ENCODE results near the gene COLGALT1.

The COLGALT1 gene

GRCh38 chr19:17532557-17532956 lies 22.9 kb upstream of the COLGALT1 start:
- H3K4me1 ChIP-seq (ENCODE audit: control insufficient read depth, insufficient read depth, low read length): no peaks in the 10 kb centered on the region; the same call in 1 of the 2 replicates
- no peak overlapping the region for H3K27ac ChIP-seq (ENCODE audit: extremely low read depth, low read depth, low read length)
- H3K36me3 ChIP-seq (ENCODE audit: control insufficient read depth in 2 of 2, insufficient read depth in 1 of 2, low read length in 2 of 2): no peaks in the 10 kb centered on the region
- no peaks in the 10 kb centered on the region for H3K9me3 ChIP-seq (ENCODE audit: control insufficient read depth, insufficient read depth, low read depth, low read length)
- CTCF ChIA-PET: interaction anchor here (1.0 kb wide), 1 partner anchor 36 kb away, joined by 5 read pairs; no protein-coding TSS in a partner anchor
- POLR2A ChIA-PET: interaction anchor here (0.6 kb wide), 1 partner anchor 22 kb away, joined by 8 read pairs; no protein-coding TSS in a partner anchor
- TF ChIP-seq ZNF366 (tag by site-specific recombination; conservative IDR thresholded peaks at IDR 0.05) (0 out of 2 replicates have a peak, but pooled peaks have one; percentile 14), ZNF184 (tag by site-specific recombination; IDR thresholded peaks at IDR 0.05) (no peak), PRDM1 (tag by site-specific recombination; IDR thresholded peaks at IDR 0.05) (peak; percentile 57)
- no peak overlapping the region for H3K4me3 ChIP-seq (ENCODE audit: low read depth, low read length)

DNA sequence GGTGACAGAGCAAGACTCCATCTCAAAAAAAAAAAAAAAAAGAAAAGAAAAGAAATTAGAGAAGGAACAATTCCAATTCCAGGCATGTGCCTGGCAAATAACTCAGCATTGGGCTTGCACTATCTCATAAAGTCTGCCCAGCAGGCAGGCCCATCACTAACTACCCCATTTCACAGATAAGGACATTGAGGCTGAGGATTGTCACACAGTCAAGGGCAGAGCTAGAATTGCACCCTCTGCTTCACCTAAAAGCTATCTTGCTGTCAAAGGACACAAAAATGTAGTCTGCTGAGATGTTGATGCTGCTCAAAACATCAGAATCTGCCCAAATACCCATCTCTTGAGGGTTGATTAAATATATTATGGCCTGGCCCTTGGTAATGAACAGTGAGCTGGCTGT lies 20.7 kb upstream of the COLGALT1 start:
- ChIA-PET POLR2A (interaction anchor here (0.7 kb wide), 1 partner anchor 523 kb away, joined by 4 read pairs; no protein-coding TSS in a partner anchor), CTCF (interaction anchor here (0.6 to 1.2 kb wide), 3 partner anchors 39 to 379 kb away, joined by 3 to 4 read pairs (median 3); no protein-coding TSS in a partner anchor)
- Histone ChIP-seq H3K9me3 (ENCODE audit: control insufficient read depth, insufficient read depth, low read depth, low read length) (no peaks in the 10 kb centered on the region), H3K36me3 (ENCODE audit: control insufficient read depth in 2 of 2, insufficient read depth in 1 of 2, low read length in 2 of 2) (no peaks in the 10 kb centered on the region), H3K4me3 (ENCODE audit: low read depth, low read length) (no peak overlapping the region), H3K4me1 (ENCODE audit: control insufficient read depth, insufficient read depth, low read length) (no peaks in the 10 kb centered on the region; the same call in 1 of the 2 replicates), H3K27ac (ENCODE audit: extremely low read depth, low read depth, low read length) (no peak overlapping the region)
- TF ChIP-seq ZSCAN4 (tag by site-specific recombination; IDR thresholded peaks at IDR 0.05) (no peak), ZNF561 (tag by site-specific recombination; IDR thresholded peaks at IDR 0.05; ENCODE audit: borderline replicate concordance) (no peak), ZNF433 (tag by site-specific recombination; IDR thresholded peaks at IDR 0.05; ENCODE audit: low read depth) (no peak)
- TF ChIP-seq, protein P1, sequence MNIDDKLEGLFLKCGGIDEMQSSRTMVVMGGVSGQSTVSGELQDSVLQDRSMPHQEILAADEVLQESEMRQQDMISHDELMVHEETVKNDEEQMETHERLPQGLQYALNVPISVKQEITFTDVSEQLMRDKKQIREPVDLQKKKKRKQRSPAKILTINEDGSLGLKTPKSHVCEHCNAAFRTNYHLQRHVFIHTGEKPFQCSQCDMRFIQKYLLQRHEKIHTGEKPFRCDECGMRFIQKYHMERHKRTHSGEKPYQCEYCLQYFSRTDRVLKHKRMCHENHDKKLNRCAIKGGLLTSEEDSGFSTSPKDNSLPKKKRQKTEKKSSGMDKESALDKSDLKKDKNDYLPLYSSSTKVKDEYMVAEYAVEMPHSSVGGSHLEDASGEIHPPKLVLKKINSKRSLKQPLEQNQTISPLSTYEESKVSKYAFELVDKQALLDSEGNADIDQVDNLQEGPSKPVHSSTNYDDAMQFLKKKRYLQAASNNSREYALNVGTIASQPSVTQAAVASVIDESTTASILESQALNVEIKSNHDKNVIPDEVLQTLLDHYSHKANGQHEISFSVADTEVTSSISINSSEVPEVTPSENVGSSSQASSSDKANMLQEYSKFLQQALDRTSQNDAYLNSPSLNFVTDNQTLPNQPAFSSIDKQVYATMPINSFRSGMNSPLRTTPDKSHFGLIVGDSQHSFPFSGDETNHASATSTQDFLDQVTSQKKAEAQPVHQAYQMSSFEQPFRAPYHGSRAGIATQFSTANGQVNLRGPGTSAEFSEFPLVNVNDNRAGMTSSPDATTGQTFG (tag by site-specific recombination; IDR thresholded peaks at IDR 0.05; ENCODE audit: borderline replicate concordance): no peak

- ChIA-PET CTCF (interaction anchor here (0.6 to 1.4 kb wide), 4 partner anchors 35 to 42 kb away, joined by 3 to 6 read pairs (median 3); no protein-coding TSS in a partner anchor), POLR2A (no interaction called here)
- Histone ChIP-seq H3K36me3 (ENCODE audit: control insufficient read depth in 2 of 2, insufficient read depth in 1 of 2, low read length in 2 of 2) (no peaks in the 10 kb centered on the region), H3K9me3 (ENCODE audit: control insufficient read depth, insufficient read depth, low read depth, low read length) (no peaks in the 10 kb centered on the region), H3K4me1 (ENCODE audit: control insufficient read depth, insufficient read depth, low read length) (no peaks in the 10 kb centered on the region), H3K4me3 (ENCODE audit: low read depth, low read length) (no peak overlapping the region), H3K27ac (ENCODE audit: extremely low read depth, low read depth, low read length) (no peak overlapping the region)
- TF ChIP-seq ZNF391 (tag by site-specific recombination; IDR thresholded peaks at IDR 0.05; ENCODE audit: borderline replicate concordance, low read depth) (no peak), ZNF561 (tag by site-specific recombination; IDR thresholded peaks at IDR 0.05; ENCODE audit: borderline replicate concordance) (no peak), SCRT1 (tag by site-specific recombination; IDR thresholded peaks at IDR 0.05; ENCODE audit: borderline replicate concordance) (no peak), ZBTB17 (tag by site-specific recombination; IDR thresholded peaks at IDR 0.05) (peak; percentile 73), ZNF837 (tag by site-specific recombination; IDR thresholded peaks at IDR 0.05) (no peak), ZFP37 (tag by site-specific recombination; IDR thresholded peaks at IDR 0.05) (no peak), ZNF530 (tag by site-specific recombination; IDR thresholded peaks at IDR 0.05; ENCODE audit: low read depth) (no peak), ZNF23 (tag by site-specific recombination; IDR thresholded peaks at IDR 0.05; ENCODE audit: borderline replicate concordance) (peak; percentile 96)
- TF ChIP-seq, protein P2, sequence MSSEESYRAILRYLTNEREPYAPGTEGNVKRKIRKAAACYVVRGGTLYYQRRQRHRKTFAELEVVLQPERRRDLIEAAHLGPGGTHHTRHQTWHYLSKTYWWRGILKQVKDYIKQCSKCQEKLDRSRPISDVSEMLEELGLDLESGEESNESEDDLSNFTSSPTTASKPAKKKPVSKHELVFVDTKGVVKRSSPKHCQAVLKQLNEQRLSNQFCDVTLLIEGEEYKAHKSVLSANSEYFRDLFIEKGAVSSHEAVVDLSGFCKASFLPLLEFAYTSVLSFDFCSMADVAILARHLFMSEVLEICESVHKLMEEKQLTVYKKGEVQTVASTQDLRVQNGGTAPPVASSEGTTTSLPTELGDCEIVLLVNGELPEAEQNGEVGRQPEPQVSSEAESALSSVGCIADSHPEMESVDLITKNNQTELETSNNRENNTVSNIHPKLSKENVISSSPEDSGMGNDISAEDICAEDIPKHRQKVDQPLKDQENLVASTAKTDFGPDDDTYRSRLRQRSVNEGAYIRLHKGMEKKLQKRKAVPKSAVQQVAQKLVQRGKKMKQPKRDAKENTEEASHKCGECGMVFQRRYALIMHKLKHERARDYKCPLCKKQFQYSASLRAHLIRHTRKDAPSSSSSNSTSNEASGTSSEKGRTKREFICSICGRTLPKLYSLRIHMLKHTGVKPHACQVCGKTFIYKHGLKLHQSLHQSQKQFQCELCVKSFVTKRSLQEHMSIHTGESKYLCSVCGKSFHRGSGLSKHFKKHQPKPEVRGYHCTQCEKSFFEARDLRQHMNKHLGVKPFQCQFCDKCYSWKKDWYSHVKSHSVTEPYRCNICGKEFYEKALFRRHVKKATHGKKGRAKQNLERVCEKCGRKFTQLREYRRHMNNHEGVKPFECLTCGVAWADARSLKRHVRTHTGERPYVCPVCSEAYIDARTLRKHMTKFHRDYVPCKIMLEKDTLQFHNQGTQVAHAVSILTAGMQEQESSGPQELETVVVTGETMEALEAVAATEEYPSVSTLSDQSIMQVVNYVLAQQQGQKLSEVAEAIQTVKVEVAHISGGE (tag by site-specific recombination; conservative IDR thresholded peaks at IDR 0.05; ENCODE audit: low read depth): no peak
- TF ChIP-seq, protein P3, sequence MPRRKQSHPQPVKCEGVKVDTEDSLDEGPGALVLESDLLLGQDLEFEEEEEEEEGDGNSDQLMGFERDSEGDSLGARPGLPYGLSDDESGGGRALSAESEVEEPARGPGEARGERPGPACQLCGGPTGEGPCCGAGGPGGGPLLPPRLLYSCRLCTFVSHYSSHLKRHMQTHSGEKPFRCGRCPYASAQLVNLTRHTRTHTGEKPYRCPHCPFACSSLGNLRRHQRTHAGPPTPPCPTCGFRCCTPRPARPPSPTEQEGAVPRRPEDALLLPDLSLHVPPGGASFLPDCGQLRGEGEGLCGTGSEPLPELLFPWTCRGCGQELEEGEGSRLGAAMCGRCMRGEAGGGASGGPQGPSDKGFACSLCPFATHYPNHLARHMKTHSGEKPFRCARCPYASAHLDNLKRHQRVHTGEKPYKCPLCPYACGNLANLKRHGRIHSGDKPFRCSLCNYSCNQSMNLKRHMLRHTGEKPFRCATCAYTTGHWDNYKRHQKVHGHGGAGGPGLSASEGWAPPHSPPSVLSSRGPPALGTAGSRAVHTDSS (tag by site-specific recombination; IDR thresholded peaks at IDR 0.05): no peak
Measured at GRCh38 chr19:17536955-17537354, 18.5 kb upstream of the COLGALT1 start.
